GM19455 (cell line): ENCODE results near the gene THBS4.

Source experiments
- ATAC-seq: cut with Tn5 transposase; IDR thresholded peaks from one replicate; pipeline ENCODE4 v1.9.1; 2021; ENCODE audit not compliant: unreplicated experiment

Gene THBS4

GRCh38 chr5:80043187-80043586 is 8.0 kb downstream of the THBS4 start:
- no peak for ATAC-seq

- ATAC-seq, result no peak
Measured at GRCh38 chr5:80048084-80048780, 13.1 kb downstream of the THBS4 start.

GRCh38 chr5:80052464-80052863 is 17.3 kb downstream of the THBS4 start:
- ATAC-seq, result no peak

DNA sequence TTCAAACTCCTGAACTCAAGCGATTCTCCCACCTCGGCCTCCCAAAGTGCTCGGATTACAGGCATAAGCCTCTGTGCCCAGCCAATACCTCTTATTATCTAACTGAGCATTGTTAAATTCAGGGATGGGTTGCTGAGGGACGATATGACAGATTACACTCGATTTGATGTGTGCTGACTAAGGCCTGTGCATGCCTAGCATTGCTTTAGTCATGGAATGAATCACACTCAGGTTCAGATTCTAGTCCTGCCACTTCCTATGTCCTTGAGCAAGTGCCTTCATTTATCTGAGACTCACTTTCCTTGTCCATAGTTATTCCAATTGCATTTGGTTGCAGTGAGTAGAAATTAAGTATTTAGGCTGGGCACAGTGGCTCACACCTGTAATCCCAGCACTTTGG is 19.5 kb downstream of the THBS4 start:
- ATAC-seq, result no peak

DNA sequence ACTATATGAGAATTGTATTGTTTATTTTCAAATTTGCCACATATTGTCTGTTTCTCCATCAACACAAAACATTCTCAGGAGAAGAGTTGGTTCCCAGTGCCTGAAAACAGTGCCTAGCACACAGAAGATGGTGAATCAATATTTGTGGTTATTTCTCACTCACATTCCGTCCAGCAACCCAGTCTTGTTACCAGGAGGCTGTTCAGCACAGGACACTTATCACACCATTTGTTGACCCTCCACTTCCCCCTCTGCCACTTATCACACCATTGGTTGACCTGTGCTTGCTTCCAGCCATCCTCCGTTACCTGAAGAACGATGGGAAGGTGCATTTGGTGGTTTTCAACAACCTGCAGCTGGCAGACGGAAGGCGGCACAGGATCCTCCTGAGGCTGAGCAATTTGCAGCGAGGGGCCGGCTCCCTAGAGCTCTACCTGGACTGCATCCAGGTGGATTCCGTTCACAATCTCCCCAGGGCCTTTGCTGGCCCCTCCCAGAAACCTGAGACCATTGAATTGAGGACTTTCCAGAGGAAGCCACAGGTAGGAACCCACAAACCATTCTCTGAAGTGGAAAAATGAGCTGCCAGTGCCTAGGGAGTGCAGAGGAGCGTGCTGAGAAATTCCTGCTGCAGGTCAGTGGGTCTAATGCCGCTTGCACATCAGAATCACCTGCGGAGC is 20.5 kb downstream of the THBS4 start:
- no peak for ATAC-seq

GRCh38 chr5:80057099-80057498 is 22.0 kb downstream of the THBS4 start:
- no peak for ATAC-seq

GRCh38 chr5:80057921-80058320 is 22.8 kb downstream of the THBS4 start:
- ATAC-seq, result no peak

GRCh38 chr5:80059354-80059980 is 24.3 kb downstream of the THBS4 start:
- ATAC-seq, result no peak

DNA sequence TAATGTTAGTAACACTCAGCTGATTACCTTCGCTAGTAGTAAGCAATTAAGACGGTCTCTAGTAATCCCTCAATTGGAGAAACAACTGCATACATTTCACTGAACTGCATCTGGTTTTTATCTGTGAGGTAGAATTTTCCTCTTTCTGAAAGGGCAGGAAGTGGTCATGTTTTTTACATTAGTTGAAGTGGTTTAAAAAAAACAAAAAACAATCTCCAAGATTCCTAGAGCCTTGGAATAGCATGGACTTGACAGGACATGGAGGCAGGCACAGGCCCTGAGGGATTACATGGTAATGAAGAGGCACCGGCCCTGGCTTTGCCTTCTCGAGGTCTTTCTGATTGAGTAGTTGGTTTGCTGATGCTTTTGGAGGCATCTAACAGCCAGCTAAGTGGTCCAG is 25.8 kb downstream of the THBS4 start:
- ATAC-seq, result no peak

DNA sequence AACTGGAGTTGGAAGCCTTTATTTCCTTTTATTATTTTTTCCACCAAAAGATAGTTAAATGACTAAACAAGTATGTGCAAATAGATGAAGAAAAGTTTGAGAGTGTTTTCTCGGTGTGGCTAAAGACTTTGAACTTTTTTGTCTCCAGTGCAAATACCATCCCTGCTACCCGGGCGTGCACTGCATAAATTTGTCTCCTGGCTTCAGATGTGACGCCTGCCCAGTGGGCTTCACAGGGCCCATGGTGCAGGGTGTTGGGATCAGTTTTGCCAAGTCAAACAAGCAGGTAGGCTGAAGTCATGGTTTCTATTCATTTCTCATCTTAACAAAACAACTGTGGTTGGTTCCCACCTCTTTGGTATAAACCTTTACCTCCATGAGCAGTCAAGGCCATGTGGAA is 26.4 kb downstream of the THBS4 start:
- ATAC-seq, result no peak

DNA sequence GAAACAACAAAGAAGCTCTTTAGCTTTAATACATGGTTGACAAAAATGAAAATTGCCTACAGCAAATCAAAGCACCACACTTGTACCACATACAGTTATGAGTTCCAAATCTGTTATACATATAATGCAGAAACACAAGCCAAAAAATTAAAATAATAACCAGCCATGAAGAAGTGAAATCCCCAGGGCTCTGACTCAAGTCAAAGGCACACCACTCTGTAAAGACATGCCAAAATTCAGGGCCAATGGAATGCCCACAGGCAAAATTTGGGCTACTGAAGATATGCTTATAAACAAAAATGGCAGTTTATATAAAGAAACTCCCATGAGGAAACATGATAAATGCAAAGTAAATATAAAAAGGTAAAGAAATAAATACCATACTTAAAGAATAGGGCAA is 29.0 kb downstream of the THBS4 start:
- no peak for ATAC-seq

- ATAC-seq, result no peak
Measured at GRCh38 chr5:80067016-80067415, 31.9 kb downstream of the THBS4 start.

DNA sequence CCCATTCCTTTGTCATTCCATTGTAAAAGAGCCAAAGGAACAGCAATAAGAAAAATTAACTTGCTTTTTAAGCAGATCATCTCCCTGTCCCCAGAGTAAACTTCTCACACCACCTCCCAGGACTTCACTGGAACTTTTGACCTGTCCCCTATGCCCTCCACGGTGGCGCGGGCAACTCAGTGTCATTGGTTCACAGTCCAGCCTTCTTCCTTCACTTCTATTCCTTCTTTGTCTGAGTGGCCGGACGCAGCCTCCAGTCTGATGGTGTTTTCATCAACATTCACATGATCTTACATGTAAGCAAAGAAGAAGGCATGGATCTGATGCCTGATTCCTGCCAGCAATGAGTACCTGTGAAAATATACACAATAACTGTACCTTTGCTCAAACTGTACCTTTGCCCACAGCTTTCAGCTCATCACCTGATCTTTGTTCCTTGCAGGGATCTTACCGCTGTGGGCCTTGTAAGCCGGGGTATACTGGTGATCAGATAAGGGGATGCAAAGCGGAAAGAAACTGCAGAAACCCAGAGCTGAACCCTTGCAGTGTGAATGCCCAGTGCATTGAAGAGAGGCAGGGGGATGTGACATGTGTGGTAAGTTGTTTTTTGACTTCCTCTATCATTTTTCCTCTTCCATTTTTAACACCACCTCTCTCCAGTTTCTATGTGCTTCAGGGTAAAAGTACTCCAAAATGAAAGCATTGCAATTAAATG is 32.5 kb downstream of the THBS4 start:
- ATAC-seq, result no peak

- no peak for ATAC-seq
Measured at GRCh38 chr5:80068246-80068636, 33.1 kb downstream of the THBS4 start.

DNA sequence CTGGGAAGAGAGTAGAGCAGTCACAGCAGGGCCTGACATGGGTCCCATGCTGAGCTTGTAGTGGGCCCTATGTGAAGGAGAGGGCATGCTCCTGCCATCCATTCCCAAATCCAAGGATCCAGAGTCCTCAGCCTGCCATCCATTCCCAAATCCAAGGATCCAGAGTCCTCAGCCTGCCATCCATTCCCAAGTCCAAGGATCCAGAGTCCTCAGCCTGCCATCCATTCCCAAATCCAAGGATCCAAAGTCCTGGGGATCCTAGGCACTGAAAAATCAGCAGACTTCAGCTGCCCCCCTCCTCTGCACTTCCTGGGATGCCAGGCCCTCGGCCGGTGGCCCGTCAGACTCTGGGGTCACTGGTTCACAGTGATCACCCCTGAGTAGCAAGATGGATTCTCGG is 33.6 kb downstream of the THBS4 start:
- ATAC-seq, result no peak

DNA sequence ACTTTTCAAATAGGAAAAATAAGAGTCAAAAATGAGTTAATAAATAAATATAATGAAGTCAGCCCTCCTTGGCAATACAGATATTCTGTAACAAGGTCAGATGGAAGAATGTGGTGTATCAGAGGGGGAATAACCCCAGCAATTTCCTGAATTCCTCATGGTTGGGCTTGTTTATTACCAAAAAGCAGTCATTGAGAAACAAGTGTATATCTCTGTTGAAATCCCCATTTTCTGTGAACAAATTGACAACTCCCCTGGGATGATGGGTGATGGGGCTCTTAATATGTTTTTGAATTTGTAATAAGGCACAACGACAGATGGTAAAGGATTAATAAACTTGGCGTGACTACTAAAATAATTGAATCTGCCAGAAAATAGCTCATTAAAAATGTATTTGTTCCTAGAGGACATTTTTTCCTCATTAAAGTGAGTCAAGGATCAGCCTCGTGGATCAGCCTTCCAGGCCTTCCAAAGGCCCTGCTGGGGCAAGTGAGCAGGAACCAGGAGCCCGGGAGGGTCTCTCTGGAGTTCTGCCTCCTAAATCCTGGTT is 34.2 kb downstream of the THBS4 start:
- no peak for ATAC-seq

GRCh38 chr5:80069918-80070318 is 34.8 kb downstream of the THBS4 start:
- no peak for ATAC-seq

DNA sequence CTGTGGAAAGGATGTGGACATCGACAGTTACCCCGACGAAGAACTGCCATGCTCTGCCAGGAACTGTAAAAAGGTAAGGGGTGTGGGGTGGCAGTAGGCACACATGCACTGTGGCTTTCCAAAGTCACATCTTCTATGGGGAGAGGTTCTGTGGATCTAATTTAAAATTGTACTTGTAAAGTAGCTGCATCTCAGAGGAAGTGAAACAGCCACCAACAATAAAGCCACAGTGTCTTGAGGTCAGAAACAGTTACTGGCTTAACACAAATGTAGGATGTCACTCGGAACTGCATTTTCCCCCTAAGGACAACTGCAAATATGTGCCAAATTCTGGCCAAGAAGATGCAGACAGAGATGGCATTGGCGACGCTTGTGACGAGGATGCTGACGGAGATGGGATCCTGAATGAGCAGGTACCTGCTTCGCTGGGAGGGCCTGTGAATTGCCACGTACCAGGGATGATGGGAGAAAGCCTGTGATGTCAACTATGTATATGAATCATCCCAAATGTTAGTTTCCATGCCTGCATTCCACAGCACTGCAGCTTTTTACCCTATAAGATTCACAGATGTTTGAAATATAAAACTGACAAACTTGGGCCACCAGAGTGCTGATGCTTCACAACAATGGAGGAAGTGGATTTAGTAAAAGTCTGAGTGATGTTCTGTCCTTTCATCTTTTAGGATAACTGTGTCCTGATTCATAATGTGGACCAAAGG is 35.3 kb downstream of the THBS4 start:
- peak; percentile 55 for ATAC-seq

DNA sequence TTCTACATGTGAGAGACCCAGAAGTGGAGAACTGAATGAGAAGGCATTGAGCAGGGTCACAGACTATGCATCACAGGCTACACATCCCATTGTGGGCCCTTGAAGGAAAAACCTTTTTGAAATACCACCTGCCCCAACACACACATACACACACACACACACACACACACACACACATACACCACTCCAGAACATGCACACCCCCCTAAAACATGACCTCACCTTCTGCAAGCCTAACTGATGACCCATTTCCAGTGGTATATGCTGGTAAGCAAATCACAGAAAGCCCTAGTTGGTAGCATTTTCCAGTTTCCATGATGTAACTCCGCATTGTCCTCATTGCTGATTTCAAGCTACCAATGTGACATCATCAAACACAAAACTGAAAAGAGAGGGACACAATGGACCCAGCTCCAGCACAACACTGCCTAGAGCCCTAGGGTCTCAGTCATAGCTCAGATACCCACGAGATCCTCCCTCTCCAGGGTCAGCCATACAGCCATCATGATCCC is 36.4 kb downstream of the THBS4 start:
- no peak for ATAC-seq
